ENCODE results near the gene TBC1D2B.

Gene TBC1D2B

DNA sequence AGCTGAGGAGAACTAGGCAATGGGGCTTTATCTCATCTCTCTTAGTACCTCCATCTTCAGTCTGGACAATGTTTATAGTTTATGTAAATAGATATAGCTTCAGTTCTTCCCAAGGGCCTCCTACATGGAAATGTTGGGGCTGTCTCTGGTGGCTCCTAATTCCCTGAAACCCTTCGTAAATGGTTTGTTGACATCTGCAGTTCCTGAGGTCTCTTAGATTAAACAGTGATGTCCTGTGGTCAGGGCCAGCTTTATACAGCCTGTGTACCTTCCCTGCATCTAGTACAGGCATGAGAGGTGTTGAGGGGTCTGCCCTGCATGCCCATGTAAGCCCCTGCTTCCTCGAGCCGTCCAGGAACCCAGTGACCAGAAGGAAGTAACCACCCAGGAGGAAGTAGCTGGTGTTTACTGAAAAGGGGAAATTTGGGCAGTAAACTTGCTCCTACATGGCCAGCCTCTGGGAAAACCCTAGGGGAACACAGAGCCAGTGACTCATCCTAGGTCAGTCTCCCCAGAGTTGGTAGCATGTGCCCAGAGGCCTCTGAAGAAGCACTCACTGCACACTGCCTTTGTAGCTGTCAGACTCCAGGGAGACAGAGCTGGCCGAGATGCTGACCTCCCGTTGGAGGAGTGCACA, 4.7 kb upstream of the TBC1D2B start:
- Histone ChIP-seq H3K4me3 (ENCODE audit: low read depth in 1 of 2, low read length in 1 of 2) (peak overlapping the region; percentile 22 to 26), H3K4me1 (ENCODE audit: control insufficient read depth in 1 of 2, insufficient read depth in 1 of 2, low read depth in 1 of 2, low read length in 1 of 2) (peaks cover 42 to 45% of the 10 kb centered on the region in 2 experiments), H3K9me3 (no peaks in the 10 kb centered on the region), H3K36me3 (no peaks in the 10 kb centered on the region), H3K27me3 (no peaks in the 10 kb centered on the region), H3K27ac (peak overlapping the region; percentile 86)
- TF ChIP-seq, protein P1, sequence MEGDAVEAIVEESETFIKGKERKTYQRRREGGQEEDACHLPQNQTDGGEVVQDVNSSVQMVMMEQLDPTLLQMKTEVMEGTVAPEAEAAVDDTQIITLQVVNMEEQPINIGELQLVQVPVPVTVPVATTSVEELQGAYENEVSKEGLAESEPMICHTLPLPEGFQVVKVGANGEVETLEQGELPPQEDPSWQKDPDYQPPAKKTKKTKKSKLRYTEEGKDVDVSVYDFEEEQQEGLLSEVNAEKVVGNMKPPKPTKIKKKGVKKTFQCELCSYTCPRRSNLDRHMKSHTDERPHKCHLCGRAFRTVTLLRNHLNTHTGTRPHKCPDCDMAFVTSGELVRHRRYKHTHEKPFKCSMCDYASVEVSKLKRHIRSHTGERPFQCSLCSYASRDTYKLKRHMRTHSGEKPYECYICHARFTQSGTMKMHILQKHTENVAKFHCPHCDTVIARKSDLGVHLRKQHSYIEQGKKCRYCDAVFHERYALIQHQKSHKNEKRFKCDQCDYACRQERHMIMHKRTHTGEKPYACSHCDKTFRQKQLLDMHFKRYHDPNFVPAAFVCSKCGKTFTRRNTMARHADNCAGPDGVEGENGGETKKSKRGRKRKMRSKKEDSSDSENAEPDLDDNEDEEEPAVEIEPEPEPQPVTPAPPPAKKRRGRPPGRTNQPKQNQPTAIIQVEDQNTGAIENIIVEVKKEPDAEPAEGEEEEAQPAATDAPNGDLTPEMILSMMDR (IDR thresholded peaks at IDR 0.05), result no peak

DNA sequence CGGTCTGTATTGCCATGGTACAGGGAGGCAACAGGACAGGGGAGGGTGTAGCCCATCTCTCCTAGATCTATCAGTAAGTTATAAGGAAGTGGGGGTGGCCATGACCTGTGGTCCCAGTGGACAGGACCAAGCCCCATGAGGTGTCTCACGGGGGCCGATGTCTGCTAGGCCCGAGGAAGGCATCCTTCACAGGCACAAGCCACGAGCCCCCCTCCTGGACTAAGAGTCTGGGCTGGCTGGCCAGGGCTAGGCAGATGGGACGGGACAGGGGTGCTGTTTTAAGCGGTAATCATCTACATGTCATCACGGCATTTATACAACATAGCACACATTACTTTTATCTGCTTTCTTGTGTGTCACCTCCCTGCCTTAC, 2.6 kb upstream of the TBC1D2B start:
- no peaks in the 10 kb centered on the region for H3K36me3 ChIP-seq
- H3K9me3 ChIP-seq, result no peaks in the 10 kb centered on the region
- peaks cover 61 to 64% of the 10 kb centered on the region in 2 experiments for H3K4me1 ChIP-seq (ENCODE audit: control insufficient read depth in 1 of 2, insufficient read depth in 1 of 2, low read depth in 1 of 2, low read length in 1 of 2)
- H3K27ac ChIP-seq, result no peak overlapping the region
- TF ChIP-seq, protein P1 (IDR thresholded peaks at IDR 0.05), result no peak
- no peaks in the 10 kb centered on the region for H3K27me3 ChIP-seq
- H3K4me3 ChIP-seq (ENCODE audit: low read depth in 1 of 2, low read length in 1 of 2), result no peak overlapping the region

DNA sequence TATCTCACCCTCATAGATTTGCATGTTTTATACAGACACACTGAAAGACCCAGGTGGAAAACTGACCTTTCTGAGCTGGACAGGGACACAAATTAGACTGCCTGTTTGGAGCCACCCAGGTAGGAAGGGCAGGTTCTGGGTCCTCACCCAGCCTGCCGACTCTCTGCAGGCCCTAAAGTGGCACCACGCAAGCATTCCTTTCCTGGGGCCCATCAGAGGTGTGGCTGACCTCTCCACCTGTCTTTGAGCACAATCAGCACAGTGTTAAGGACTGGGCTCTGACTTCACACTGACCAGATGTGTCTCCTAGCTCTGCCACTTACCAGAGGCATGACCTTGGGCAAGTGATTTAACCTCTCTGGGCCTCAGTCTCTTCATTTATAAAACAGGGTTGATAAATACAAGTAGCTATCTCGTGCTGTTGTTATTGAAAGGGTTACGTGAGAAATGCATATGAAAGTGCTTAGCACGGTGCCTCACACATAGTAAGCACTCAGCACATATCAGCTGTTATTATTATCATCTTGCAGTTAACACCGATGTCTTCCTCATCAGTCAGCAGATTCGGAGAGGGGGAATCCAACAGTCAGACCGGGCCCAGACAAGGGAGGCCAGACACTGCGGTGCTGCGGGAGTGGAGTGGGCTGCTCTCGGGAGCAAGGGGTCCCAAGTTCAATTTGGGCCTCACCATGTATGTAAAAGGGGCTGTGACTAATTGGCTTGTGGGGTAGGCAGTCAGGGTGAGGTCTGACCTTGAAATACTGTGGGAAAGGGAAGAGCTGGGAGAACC, 2.0 kb upstream of the TBC1D2B start:
- no peak overlapping the region for H3K4me3 ChIP-seq (ENCODE audit: low read depth in 1 of 2, low read length in 1 of 2)
- H3K9me3 ChIP-seq, result no peaks in the 10 kb centered on the region
- H3K4me1 ChIP-seq (ENCODE audit: control insufficient read depth in 1 of 2, insufficient read depth in 1 of 2, low read depth in 1 of 2, low read length in 1 of 2), result peaks cover 61 to 65% of the 10 kb centered on the region in 2 experiments
- H3K27me3 ChIP-seq, result no peaks in the 10 kb centered on the region
- no peaks in the 10 kb centered on the region for H3K36me3 ChIP-seq
- no peak overlapping the region for H3K27ac ChIP-seq
- TF ChIP-seq, protein P1 (IDR thresholded peaks at IDR 0.05), result no peak

DNA sequence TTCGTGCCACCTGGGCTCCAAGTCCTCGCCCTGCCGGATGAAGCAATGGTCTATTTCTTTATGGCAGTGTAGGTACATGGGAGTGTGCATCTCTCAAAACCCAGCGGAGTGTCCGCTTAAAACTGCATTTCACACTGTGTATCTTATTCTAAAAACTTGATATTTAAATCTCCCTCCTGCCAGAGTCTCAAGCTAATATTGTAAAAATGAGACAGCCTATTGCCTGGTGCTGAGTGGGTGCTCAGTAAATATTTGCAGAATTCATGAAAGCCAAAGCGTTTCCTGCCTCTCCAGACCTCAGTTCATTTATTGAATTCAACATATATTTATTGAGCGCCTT, 330 bp upstream of the TBC1D2B start:
- TF ChIP-seq, protein P1 (IDR thresholded peaks at IDR 0.05), result peak; percentile 3
- Histone ChIP-seq H3K4me3 (ENCODE audit: low read depth in 1 of 2, low read length in 1 of 2) (peak overlapping the region; percentile 86 to 88), H3K36me3 (no peaks in the 10 kb centered on the region), H3K4me1 (ENCODE audit: control insufficient read depth in 1 of 2, insufficient read depth in 1 of 2, low read depth in 1 of 2, low read length in 1 of 2) (peaks cover 54 to 64% of the 10 kb centered on the region in 2 experiments), H3K9me3 (no peaks in the 10 kb centered on the region), H3K27ac (peak overlapping the region; percentile 93), H3K27me3 (no peaks in the 10 kb centered on the region)

DNA sequence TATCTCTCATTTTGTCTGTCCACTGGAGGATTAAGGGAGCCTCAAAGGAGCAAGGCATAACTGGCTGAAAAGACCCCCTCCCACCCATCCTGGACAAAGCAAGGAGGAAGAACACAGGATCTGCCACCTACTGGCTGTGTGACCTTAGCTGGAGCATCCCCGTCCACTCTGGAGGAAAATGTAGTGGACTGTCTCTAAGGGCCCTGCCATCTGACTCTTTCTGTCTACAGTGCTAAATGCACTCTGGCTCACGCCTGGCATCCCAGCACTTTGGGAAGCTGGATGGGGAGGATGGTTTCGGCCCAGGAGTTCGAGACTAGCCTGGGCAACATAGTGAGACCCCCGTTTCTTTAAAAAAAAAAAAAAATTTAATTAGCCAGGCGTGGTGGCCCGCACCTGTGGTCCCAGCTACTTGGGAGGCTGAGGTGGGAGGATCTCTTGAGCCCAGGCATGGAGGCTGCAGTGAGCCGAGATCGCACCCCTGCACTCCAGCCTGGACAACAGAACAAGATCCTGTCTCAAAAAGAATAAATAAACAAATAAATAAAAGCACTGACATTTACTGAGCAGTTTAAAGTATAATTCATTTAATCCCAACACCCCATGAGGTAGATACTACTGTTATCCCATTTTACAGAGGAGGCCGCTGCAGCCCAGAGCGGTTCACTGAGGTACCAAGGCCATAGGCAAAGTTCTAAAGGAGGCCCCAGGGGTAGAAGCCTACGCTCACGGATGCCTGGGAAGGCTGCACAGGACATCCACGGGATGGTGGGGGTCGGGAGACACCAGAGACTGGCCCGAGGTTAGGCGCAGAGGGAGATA, 1.1 kb downstream of the TBC1D2B start:
- peak overlapping the region; percentile 86 to 88 for H3K4me3 ChIP-seq (ENCODE audit: low read depth in 1 of 2, low read length in 1 of 2)

More for the DNA sequence above, 1.1 kb downstream of the TBC1D2B start:
- H3K4me1 ChIP-seq (ENCODE audit: control insufficient read depth in 1 of 2, insufficient read depth in 1 of 2, low read depth in 1 of 2, low read length in 1 of 2), result peaks cover 54 to 64% of the 10 kb centered on the region in 2 experiments
- H3K9me3 ChIP-seq, result no peaks in the 10 kb centered on the region
- H3K27ac ChIP-seq, result peak overlapping the region; percentile 93
- H3K27me3 ChIP-seq, result no peaks in the 10 kb centered on the region
- TF ChIP-seq, protein P1 (IDR thresholded peaks at IDR 0.05), result no peak
- H3K36me3 ChIP-seq, result no peaks in the 10 kb centered on the region

Measured in neutrophil (primary cell).